Forelimb muscle (tissue), 1 donor: ENCODE data around the gene TMPRSS3. TPM values are rescaled to one million over a fixed set of nuclear protein-coding genes. Genes with fewer than 3 reads are reported as not detected.

Source experiments
- DNase-seq: peaks from one replicate; pipeline ENCODE4 v3.0.0-alpha.2; 2013; ENCODE audit warnings: low read depth
- polyA plus RNA-seq: library from polyadenylated mRNA; unstranded; fragments of 120-200 nt; gene quantifications from one replicate; pipeline ENCODE4 v1.2.1, GENCODE V29; 2013; ENCODE audit not compliant: insufficient read length

Gene TMPRSS3
- polyA plus RNA-seq, 1 donor: not detected

DNA sequence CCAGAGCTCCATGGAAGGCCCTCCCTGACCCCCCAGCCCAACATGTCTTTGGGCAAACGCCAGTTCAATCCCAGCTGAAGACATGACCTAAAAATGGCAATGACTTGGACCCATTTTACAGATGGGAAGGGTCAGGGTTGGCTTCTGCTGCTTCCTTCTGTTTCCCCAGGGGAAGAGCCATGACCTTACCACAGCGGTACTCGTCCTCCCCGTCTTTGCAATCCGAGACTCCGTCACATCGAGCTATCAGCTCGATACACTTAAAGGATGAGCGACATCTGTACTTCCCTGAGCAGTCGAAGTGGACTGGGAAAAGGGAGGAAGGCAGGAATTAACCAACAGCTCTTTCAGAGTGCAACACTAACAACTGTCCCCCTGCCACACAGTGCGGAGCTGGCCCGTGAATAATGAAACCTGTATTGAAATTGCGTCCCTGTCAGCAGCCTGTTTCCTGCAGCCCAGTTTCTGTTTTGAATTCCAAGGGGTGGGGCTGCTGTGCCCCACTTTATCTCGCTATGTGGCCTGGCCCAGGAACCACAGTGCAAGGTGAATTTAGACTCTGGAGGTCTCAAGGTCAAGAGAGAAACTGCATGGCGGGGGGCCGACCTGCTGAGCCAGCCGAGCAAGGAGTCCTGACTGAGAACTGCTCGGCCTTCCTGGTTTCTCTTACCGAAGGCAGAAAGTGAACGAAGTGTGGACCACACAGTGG lies 7.0 kb downstream of the TMPRSS3 start:
- no peak for DNase-seq

DNA sequence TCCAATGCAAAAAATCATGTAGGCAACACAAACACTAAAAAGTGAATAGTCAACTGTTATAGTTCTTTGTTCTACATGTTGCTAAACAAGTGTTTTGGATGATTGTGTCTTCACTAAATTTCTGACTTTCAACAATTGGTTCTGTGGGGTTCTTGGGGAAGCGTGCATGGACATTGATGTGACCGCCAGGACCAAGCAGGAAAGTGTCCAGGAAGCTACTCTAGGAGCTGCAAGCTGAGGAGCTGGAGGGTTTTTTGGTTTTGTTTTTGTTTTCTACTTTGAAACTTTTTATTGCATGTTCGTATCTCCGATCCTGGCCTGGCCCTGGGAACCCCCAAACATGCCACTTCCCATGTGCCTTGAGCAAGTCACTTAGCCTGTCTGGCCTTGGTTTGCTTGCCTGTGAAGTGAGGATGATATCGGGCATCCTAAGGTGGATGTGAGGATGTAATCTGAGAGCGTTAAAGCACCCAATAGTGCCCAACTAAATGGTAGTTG lies 8.0 kb downstream of the TMPRSS3 start:
- DNase-seq: no peak

DNA sequence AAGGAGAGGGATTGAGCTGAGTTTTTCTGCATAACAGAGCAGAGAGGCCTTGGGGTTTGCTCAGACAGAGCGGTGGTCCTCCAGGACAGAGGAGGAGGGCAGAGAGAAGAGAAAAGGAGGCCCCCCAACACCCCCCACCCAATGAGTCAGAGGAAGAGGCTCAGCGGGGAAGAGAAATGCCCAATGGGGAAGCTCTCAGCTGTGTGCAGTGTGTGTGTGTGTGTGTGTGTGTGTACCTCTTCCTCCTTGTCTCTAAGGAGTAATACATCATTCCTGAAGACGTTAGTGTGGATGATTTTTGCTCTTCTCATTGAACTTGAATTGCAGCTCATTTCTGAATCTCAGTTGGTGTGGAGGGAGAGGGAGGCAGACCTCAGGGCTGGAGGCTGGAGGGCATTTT lies 8.7 kb downstream of the TMPRSS3 start:
- DNase-seq: no peak

DNA sequence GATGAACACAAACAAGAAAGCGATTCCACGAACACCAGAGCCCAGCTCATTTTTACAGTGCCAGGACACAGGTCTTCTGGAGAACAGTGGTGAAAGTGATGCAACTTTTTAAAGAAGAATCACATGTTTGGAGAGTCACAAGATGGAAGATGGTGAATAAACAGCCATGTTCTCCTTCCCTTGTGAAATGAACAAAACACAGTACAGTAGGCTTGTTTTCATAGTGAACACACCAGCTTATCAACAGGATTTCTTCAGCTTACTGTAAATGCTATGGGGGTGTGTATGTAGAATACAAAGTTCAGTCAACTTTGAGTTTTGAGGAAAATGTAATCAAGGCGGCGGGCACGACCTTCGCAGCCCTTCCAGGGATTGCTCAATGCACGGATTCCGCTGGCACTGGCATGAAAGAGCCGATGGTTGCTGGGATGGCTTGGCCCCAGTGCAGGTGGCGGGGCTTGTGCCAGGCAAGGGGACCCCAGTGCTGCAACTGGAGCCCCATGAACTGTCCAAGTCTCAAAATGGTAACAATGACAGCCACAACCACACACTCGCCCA lies 9.7 kb downstream of the TMPRSS3 start:
- DNase-seq: no peak

DNA sequence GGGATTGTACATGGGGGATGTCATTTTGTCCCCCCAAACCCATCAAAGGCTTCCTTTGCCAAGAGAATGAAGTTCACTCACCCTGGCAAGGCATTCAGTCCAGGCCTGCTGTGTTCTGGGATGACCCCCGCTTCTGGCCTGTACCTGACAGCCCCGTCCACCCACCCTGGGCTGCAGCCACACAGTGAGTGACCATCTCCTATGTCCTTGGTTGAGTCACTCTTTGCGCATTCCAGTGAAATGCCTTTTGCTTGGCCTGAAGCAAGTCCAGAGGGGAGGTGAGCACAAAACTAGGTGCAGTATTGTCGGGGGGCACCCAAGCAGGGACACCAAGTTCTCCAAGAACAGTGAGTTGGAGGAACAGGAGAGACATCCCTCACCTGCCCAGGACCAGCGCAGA lies 10.2 kb downstream of the TMPRSS3 start:
- no peak for DNase-seq

DNA sequence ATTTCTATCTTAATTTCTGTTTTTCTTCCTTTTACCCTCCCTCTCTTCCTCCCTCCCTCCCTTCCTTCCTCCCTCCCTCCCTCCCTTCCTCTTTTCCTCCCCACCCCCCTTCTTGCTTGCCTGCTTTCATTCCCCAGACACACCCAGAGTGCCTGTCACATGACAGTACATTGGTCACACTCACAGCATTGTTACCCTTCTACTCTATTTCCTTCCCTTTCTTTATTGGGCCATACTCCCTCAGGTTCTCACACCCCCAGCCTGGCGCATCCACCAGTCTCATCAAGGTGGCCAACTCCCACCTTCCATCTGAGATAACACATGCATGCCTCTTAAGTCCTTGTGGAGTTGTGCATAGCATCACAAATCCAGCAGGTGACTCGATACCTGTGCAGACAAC lies 10.9 kb downstream of the TMPRSS3 start:
- no peak for DNase-seq

DNA sequence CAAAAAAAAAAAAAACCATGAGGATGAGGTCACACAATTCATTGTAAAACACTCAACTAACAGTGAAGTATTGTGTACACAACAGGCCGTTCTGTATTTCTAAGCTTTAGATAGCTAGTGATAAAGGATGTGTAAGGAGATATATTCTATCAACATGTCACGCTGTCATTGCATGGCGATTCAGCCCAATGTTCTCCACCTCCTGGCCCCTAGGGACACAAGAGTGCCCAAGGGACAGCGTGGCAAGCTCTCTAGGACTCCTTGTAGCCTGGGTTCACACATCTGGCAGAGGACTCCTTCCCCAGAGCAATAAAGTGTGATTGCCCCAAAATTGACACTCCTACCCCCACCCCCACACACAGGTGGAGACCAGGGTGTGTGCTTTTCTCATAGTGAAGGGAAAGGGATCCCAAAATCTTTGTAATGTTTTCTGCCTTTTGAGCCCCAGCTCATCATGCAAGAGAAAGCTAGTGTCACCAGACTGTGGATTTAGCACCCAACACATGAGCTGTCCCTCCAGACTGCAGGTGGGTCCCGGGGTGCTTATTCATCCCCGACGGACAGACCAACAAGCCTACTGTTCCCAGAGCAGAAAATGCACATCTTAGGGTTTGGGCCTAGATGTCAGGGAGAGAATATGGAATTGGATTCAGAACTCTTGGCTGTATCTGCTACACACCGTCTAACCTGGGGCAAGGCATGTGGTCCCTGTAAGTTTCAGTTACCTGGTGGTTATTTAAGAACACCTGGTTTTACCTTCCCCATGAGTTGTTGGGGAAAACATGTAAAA lies 11.5 kb downstream of the TMPRSS3 start:
- DNase-seq: no peak

DNA sequence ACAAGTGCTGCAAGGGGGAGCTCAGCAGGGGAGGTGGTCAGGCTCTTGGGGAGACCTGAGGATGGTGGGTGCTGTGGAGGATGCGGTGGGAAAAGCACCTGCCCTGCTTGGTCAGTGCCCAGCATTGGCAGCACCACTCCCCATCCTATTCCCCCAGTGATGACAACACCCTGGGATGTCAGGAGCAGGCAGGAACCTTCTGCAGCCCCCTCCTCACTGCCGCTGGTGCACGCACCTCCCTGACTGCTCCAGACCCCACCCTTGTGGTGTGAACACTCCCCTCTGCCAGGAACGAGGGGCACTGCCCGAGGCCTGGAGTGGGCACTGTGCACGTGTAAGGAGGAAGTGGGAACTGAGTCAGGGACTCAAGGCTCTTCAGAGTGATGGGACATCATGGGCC lies 12.5 kb downstream of the TMPRSS3 start:
- DNase-seq: no peak

DNA sequence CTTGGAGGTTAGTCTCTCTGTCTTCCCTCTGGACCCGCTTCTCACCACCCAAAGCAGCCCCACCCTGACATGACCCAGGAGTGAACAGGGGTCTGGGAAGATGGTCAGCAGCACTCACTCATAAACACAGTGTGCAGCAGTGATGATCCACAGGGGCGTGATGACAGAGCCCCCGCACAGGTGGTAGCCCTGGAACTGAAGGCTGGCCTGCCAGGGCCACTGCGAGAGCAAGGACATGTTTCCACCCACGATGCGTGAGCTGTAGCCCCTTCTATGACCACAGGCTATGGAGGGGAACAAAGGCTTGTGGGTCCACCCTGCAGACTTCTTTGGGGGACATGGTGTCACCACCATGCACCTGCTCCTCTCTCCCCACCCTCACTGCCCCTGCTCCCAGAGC lies 12.9 kb downstream of the TMPRSS3 start:
- no peak for DNase-seq

DNA sequence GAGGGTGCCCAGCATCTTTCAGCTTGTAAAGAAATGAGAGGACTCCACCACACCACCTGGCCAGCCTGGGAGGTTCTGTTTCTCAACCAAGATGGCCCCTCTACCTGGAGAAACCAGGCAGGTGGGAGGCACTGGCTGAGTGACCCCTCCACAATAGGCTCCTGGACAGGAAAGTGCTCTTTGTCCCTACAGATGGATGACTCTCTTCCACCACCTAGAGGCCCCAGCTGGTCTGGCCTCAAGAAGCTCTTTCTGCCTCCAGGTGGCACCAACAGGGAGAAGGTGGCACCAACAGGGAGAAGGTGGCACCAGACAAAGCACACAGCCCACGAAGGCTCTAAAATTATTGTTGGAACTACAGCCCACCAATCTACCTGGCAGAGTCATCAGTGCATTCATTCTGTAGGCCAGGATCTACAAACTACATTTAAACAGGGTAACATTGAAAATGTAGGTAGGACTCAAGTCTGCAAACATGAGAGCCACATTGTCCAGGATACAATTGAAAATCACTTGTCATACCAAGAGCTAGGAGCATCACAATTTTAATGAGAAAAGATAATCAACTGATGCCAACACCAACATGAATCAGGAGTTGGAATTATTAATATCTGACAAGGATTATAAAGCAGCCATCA lies 14.4 kb downstream of the TMPRSS3 start:
- DNase-seq: no peak

DNA sequence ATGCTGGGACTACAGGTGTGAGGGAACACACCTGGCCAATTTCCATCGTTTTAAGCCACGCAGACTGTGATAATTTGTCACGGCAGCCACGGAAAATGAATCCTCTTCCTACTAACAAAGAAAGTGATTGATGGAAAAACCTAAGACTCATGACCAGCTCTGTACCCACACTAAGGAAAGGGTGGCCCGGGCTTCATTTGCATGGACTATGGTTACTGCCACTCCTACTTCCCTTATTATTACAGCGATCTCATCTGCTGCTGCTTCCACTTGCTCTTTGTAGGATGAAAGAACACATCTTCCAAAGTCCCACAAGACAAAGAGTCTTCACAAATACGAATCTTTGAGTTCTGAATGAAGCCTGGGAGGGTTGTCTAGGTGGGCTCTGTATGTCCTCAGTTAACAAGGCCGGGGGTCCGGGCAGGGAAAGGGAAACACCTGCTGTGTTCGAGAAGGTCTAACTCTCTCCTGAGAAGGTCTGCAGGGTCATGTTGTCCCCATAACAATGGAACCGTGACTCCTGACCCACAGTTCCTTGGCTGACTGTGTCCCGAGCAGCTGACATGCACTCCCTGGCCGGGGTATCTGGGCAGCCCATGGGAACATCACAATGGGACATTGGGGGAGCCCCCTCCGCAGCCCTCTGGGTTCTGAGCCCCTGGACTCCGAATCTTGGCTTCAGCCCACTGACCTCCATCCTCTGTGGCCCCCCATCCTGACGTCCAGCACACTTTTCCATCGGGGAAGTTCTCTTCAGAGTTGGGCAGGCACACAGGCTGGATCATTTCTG lies 16.2 kb downstream of the TMPRSS3 start:
- DNase-seq: no peak

DNA sequence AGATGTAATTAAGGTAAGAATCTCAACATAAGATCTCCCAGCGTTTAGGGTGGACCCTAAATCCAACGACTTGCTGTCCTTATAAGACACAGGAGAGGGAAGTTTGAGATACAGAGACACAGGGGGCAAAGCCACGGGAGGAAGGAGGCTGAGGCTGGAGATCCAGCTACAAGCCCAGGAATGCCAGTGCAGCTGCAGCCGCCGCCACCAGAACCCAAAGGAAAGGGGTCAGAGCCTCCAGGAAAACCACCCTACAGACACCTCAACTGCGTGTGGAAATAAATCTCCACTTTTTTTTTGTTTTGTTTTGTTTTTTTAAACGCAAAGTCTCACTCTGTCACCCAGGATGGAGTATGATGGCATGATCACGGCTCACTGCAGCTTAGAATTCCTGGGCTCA lies 17.4 kb downstream of the TMPRSS3 start:
- DNase-seq: no peak

DNA sequence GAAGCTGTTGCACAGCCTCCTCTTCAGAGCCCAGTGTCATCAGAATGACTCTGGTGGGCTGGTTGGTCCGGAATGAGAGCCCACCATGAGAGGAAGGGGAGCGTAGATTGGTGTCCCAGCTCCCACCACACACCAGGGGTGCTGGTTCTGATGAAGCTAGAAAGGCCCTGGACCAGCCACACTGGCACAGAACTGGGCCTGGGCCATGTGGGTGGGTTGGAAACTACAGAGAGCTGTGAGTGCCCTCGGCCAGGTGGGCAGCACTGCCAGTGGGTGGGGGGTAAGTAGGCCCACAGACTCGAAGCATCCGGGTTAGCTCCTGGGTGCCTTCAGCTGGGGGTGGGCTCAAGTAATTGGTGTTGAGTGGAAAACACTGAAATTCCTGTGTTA lies 17.9 kb downstream of the TMPRSS3 start:
- no peak for DNase-seq

DNA sequence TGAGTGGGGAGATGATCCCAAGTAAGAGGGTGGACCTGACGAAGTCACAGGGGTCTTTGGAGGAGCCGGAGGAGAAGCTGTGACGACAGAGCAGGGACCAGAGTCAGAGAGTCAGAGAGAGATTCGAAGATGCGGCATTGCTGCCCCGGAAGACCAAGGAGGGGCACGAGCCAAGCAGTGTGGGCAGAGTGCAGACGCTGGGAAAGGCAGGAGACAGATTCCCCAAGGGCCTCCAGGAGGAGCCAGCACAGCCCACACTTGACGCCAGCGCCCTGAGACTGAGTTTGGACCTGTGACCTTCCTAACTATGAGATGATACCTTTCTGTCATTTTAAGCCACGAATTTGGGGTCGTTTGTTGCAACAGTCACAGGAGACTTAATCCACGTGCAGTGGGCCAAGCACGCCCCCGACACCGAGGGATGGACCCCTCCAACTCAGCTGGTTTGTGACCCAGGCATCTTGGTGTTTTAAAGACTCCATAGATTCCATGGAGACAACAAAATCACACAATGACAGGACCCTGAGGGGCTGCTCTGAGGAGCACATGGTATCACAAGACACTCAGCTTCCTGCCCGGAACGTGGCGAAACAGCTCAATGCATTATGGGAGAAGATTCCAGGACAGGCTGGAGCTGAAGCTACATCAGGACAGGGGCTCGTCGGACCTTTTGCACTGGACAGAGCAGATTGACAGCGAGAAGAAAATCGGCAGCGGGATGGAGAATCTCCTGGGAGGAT lies 18.5 kb downstream of the TMPRSS3 start:
- no peak for DNase-seq

DNA sequence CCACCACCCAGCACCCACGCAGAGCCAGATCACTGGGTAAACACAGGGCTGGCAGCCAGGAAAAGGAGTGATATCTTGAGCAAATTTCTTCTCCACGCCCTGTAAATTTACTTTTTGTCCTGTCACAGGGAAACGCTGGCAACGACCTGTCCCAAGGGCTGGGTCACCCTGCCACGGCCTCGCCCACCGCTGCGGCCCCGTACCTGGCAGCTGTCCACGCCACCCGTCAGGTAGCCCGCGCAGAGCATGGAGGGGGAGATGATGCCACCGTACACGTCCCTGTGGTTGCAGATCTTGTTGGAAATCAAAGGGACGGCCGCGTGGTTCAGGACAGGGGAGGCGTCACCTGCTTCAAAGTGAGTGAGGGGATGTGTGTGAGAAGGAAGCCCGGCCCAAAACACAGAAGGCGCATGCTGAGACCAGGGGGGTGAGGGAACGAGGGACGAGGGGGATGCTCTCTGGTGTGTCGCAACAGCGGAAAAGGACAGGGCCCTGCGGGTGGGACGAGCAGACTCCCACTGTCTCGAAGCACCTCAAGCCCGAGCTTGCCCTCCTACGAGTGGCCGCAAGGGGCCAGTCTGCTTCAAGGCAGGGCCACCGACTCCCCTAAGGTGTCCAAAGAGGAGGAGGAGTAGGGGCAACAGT lies 19.4 kb downstream of the TMPRSS3 start:
- DNase-seq: no peak

DNA sequence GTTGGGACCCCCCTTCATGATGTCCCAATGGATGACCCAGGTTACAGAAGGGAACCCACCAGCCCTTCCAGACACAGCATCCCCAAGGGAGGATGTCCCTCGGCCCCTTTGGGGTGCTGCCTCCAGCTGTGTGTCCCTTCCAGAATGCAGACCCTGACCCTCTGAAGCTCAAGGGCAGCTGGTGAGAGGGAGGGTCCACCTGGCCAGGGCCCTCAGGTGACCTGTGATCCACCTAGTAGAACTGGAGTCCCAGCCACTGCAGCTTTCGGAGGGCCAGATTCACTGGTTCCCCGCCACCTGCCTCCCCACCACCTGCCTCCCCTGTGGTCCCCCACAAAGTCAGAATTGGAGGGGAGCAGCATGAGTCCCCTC lies 19.9 kb downstream of the TMPRSS3 start:
- no peak for DNase-seq

DNA sequence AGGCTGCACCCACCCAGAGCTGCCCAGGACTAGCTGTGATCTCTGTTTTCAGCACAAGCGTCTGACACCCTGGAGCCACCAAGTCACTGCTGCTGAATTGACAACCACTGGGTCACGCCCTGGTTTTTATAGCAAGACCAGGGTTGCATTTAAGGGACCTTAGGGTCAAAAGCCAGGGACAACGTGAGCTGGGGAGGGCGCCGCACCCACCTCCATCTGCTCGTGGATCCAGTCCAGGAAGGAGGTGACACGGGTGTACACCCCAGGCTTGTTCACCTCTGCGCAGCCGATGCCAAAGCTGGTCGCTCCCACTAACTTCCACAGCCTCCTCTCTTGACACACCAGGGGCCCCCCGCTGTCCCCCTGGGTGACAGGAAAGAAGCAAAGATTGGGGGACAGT lies 20.3 kb downstream of the TMPRSS3 start:
- no peak for DNase-seq

DNA sequence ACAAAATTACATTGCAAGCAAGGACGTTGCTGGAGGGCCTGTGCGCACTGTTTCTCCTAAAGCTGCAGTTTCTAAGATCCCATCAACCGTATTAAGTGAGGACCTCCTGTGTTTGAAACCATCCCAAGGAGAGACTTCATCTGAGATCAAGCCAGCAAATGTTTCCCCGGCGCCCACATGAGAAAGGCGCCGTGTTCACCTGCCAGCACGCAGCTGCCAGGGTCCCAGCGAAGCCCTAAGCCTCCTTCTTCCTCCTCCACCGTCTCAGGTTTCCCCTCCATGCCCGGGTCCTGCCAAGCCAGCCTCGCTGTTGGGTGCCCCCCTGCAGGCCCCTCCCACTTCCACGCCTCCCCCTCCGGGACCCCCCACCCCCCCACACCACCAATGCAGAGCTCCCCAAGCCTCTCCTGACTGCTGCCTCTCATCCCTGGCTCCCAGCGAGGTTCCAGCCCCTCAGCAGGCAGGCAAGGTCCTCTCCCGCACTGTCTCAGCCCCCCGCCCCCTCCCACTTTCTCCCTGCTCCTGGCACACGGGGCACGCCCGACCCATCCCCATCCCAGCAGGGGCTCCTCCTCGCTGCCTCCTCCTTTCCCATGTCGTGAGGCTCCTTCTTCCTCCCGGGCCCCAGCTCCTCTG lies 20.9 kb downstream of the TMPRSS3 start:
- no peak for DNase-seq

DNA sequence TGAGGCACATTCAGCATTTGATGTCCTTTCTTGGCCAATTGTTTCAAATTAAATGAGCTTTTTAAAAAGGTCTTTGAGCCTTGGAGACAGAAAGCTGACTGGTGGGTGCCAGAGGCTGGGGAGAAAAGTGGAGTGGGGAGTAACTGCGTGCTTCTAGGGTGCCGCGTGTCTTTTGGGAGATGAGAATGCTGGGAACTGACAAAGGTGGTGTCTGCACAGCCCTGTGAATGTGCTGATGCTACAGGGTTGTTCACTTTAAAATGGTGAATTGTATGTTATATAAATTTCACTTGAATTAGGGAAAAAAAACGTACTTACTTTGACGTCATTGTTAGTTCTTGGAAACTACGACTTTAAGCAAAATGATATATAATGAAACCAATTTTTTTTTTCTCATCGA lies 21.4 kb downstream of the TMPRSS3 start:
- no peak for DNase-seq

DNA sequence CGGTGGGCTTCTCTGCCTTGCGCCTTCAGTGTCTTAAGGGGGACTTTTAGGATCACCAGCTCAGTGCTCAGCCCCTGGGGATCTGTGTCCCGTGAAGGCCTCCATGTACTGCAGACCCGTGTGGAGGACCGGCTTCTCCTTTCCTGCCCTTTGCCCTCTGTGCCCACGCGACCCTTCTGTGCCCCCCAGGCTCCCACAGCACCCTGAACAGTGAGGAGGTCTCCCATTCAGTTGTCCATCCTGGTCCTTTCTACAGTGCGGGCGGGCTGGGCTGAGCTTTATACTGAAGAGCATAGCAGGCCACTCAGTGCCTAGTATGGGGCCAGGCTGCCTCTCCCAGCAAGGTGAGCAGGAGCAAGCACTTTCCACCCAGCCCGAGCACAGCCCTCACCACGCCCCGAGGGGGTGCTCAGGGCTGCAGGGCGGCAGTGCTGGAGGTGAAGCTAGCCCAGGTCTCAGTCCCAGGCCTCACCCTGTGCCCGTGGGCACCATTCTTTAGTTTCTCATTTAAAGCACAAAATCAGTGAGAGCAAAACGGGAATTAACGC lies 21.9 kb downstream of the TMPRSS3 start:
- DNase-seq: no peak
